DND-41 (cell line): ENCODE results near the gene ASPG.

Experiments
- ATAC-seq: fragments of 200-7000 bp; cut with Tn5 transposase; 3 replicates; pipeline ENCODE4 v1.9.1; 2021; ENCODE audit warnings: low read depth; ENCODE audit not compliant: insufficient read depth
- DNase-seq: peaks from one replicate; pipeline ENCODE4 v3.0.0-alpha.2; 2020
- H2AFZ ChIP-seq: 2 replicates; pipeline ENCODE4 v1.6.0; 2012; ENCODE audit warnings: low read depth, low read length
- H3K27ac ChIP-seq: 2 replicates; pipeline ENCODE4 v1.5.1; 2012; ENCODE audit warnings: low read length, inconsistent platforms
- H3K27me3 ChIP-seq: fragments of 200-600 bp; sonication (generic); 2 replicates; pipeline ENCODE4 v1.6.0; 2012; ENCODE audit warnings: low read length, mild to moderate bottlenecking, inconsistent platforms; ENCODE audit not compliant: insufficient read depth, poor library complexity
- H3K36me3 ChIP-seq: 2 replicates; pipeline ENCODE4 v1.5.1; 2012; ENCODE audit warnings: low read length, inconsistent platforms; ENCODE audit not compliant: insufficient read depth
- H3K4me1 ChIP-seq: 2 replicates; pipeline ENCODE4 v1.5.1; 2012; ENCODE audit warnings: mild to moderate bottlenecking, low read length; ENCODE audit not compliant: insufficient read depth
- H3K4me2 ChIP-seq: 2 replicates; pipeline ENCODE4 v1.6.0; 2012; ENCODE audit warnings: mild to moderate bottlenecking, moderate library complexity, low read length, inconsistent platforms; ENCODE audit not compliant: insufficient read depth
- H3K4me3 ChIP-seq, 2 experiments: fragments of 200-600 bp in 1 of 2; shearing (Covaris generic) in 1 of 2; 2 replicates each; pipeline ENCODE4 v1.5.1; 2012 to 2016; ENCODE audit warnings: inconsistent platforms in 2 of 2, low read length in 2 of 2, mild to moderate bottlenecking in 2 of 2, low read depth in 1 of 2, moderate library complexity in 1 of 2
- H3K79me2 ChIP-seq: 2 replicates; pipeline ENCODE4 v1.6.0; 2012; ENCODE audit warnings: low read length, inconsistent platforms; ENCODE audit not compliant: insufficient read depth
- H3K9ac ChIP-seq: 2 replicates; pipeline ENCODE4 v1.6.0; 2012; ENCODE audit warnings: low read depth, mild to moderate bottlenecking, inconsistent platforms, low read length, moderate library complexity
- H3K9me3 ChIP-seq: 2 replicates; pipeline ENCODE4 v1.5.1; 2012; ENCODE audit warnings: low read length, moderate library complexity, mild to moderate bottlenecking, inconsistent platforms; ENCODE audit not compliant: insufficient read depth, severe bottlenecking
- H4K20me1 ChIP-seq: 2 replicates; pipeline ENCODE4 v1.6.0; 2012; ENCODE audit warnings: low read length; ENCODE audit not compliant: insufficient read depth
- CTCF ChIP-seq: IDR thresholded peaks from 2 replicates; pipeline ENCODE4 v1.5.1; 2012; ENCODE audit warnings: borderline replicate concordance, low read length, moderate library complexity, mild to moderate bottlenecking; ENCODE audit not compliant: poor library complexity, severe bottlenecking; ENCODE audit errors: extremely low read depth
- EZH2 ChIP-seq: IDR thresholded peaks from 3 replicates; pipeline ENCODE4 v1.6.1; 2012; ENCODE audit warnings: borderline replicate concordance, low read depth, mild to moderate bottlenecking, moderate library complexity, low read length, inconsistent platforms; ENCODE audit not compliant: severe bottlenecking

ASPG gene

GRCh38 chr14:104135904-104136471 lies 50.5 kb downstream of the ASPG start:
- H3K27me3 ChIP-seq: no peaks in the 10 kb centered on the region
- no peak for ATAC-seq
- H3K4me2 ChIP-seq: no peak overlapping the region
- H3K9me3 ChIP-seq: peaks cover 10% of the 10 kb centered on the region
- no peaks in the 10 kb centered on the region for H3K36me3 ChIP-seq
- no peak for DNase-seq
- TF ChIP-seq EZH2 (no peak), CTCF (no peak)
- H2AFZ ChIP-seq: no peak overlapping the region
- no peaks in the 10 kb centered on the region for H4K20me1 ChIP-seq
- H3K9ac ChIP-seq: no peak overlapping the region
- no peak overlapping the region for H3K4me3 ChIP-seq
- H3K27ac ChIP-seq: no peak overlapping the region
- H3K79me2 ChIP-seq: no peaks in the 10 kb centered on the region
- H3K4me1 ChIP-seq: no peaks in the 10 kb centered on the region

- H2AFZ ChIP-seq: no peak overlapping the region
- H3K9ac ChIP-seq: no peak overlapping the region
- H4K20me1 ChIP-seq: no peaks in the 10 kb centered on the region
- H3K9me3 ChIP-seq: peaks cover 10% of the 10 kb centered on the region
- DNase-seq (no peak), ATAC-seq (no peak)
- TF ChIP-seq CTCF (no peak), EZH2 (no peak)
- H3K4me3 ChIP-seq: no peak overlapping the region
- H3K27me3 ChIP-seq: no peaks in the 10 kb centered on the region
- no peaks in the 10 kb centered on the region for H3K36me3 ChIP-seq
- no peaks in the 10 kb centered on the region for H3K4me1 ChIP-seq
- no peak overlapping the region for H3K27ac ChIP-seq
- no peak overlapping the region for H3K4me2 ChIP-seq
- no peaks in the 10 kb centered on the region for H3K79me2 ChIP-seq
Observed at GRCh38 chr14:104136472-104137296, 51.2 kb downstream of the ASPG start.

- Histone ChIP-seq H3K9me3 (peaks cover 10% of the 10 kb centered on the region), H3K79me2 (no peaks in the 10 kb centered on the region), H3K4me2 (no peak overlapping the region), H3K27ac (no peak overlapping the region), H4K20me1 (no peaks in the 10 kb centered on the region), H3K27me3 (no peaks in the 10 kb centered on the region), H3K36me3 (no peaks in the 10 kb centered on the region), H3K9ac (no peak overlapping the region), H3K4me1 (no peaks in the 10 kb centered on the region), H2AFZ (no peak overlapping the region), H3K4me3 (no peak overlapping the region)
- ATAC-seq (no peak), DNase-seq (no peak)
- TF ChIP-seq EZH2 (no peak), CTCF (no peak)
Observed at GRCh38 chr14:104137297-104138097, 52.0 kb downstream of the ASPG start.
